Astrocyte (in vitro differentiated cells and primary cell): ENCODE results near the gene PFKFB4. TPM values are rescaled to one million over a fixed set of nuclear protein-coding genes. Genes with fewer than 3 reads are reported as not detected.

ENCODE experiments used
- DNase-seq: peaks from one replicate; pipeline ENCODE4 v3.0.0-alpha.2; 2010; ENCODE audit warnings: low read depth
- FAIRE-seq: peaks from 2 replicates; lab custom pipeline; 2011; peaks lifted over from hg19 to GRCh38; lab: Jason Lieb, UNC
- H2AFZ ChIP-seq: 2 replicates; pipeline ENCODE4 v1.6.0; 2012; ENCODE audit warnings: low read depth, low read length, inconsistent platforms
- H3K27ac ChIP-seq: 2 replicates; pipeline ENCODE4 v1.5.1; 2011; ENCODE audit warnings: low read depth, low read length, inconsistent platforms
- H3K27me3 ChIP-seq: 2 replicates; pipeline ENCODE4 v1.6.0; 2011; ENCODE audit warnings: low read length, inconsistent platforms; ENCODE audit not compliant: insufficient read depth
- H3K36me3 ChIP-seq: 2 replicates; pipeline ENCODE4 v1.5.1; 2011; ENCODE audit warnings: low read length, inconsistent platforms; ENCODE audit not compliant: insufficient read depth
- H3K4me1 ChIP-seq: 2 replicates; pipeline ENCODE4 v1.5.1; 2011; ENCODE audit warnings: low read length, inconsistent platforms; ENCODE audit not compliant: insufficient read depth
- H3K4me2 ChIP-seq: 2 replicates; pipeline ENCODE4 v1.6.0; 2012; ENCODE audit warnings: low read length, inconsistent platforms
- H3K4me3 ChIP-seq: 2 replicates; pipeline ENCODE4 v1.5.1; 2011; ENCODE audit warnings: low read depth, mild to moderate bottlenecking, low read length, inconsistent platforms; ENCODE audit not compliant: insufficient read depth
- H3K79me2 ChIP-seq: 2 replicates; pipeline ENCODE4 v1.6.0; 2012; ENCODE audit warnings: mild to moderate bottlenecking, low read length, inconsistent platforms; ENCODE audit not compliant: insufficient read depth
- H3K9ac ChIP-seq: 2 replicates; pipeline ENCODE4 v1.6.0; 2012; ENCODE audit warnings: mild to moderate bottlenecking, low read length, inconsistent platforms
- H3K9me3 ChIP-seq: 2 replicates; pipeline ENCODE4 v1.5.1; 2012; ENCODE audit warnings: low read depth, mild to moderate bottlenecking, low read length, inconsistent platforms; ENCODE audit not compliant: insufficient read depth
- H4K20me1 ChIP-seq: 2 replicates; pipeline ENCODE4 v1.6.0; 2012; ENCODE audit warnings: low read length, inconsistent platforms; ENCODE audit not compliant: insufficient read depth
- H3K27ac Mint-ChIP-seq: one replicate; pipeline ENCODE4 v1.8.0; 2021; ENCODE audit warnings: mild to moderate bottlenecking, mixed read lengths; ENCODE audit not compliant: unreplicated experiment
- H3K27me3 Mint-ChIP-seq: one replicate; pipeline ENCODE4 v1.8.0; 2021; ENCODE audit warnings: low read depth, mixed read lengths; ENCODE audit not compliant: unreplicated experiment
- H3K36me3 Mint-ChIP-seq: one replicate; pipeline ENCODE4 v1.8.0; 2021; ENCODE audit warnings: low read depth, mixed read lengths; ENCODE audit not compliant: unreplicated experiment
- H3K4me1 Mint-ChIP-seq: one replicate; pipeline ENCODE4 v1.8.0; 2021; ENCODE audit warnings: low read depth, mixed read lengths; ENCODE audit not compliant: unreplicated experiment
- H3K4me3 Mint-ChIP-seq: one replicate; pipeline ENCODE4 v1.8.0; 2021; ENCODE audit warnings: mild to moderate bottlenecking, moderate library complexity, mixed read lengths; ENCODE audit not compliant: unreplicated experiment
- H3K9me3 Mint-ChIP-seq: one replicate; pipeline ENCODE4 v1.8.0; 2021; ENCODE audit warnings: mild to moderate bottlenecking, mixed read lengths; ENCODE audit not compliant: unreplicated experiment
- EZH2 ChIP-seq: IDR thresholded peaks from 2 replicates; pipeline ENCODE4 v1.6.1; 2012; ENCODE audit warnings: mild to moderate bottlenecking, low read length, inconsistent platforms; ENCODE audit not compliant: insufficient read depth
- total RNA-seq: library from RNA; stranded (reverse); gene quantifications from 2 replicates; pipeline ENCODE4 v1.2.1, GENCODE V29; 2021
- TF ChIP-seq, protein P1 (sequence below): IDR thresholded peaks from 2 replicates; pipeline ENCODE4 v1.5.1; 2011; ENCODE audit warnings: low read depth, mild to moderate bottlenecking, inconsistent platforms, low read length, moderate library complexity; ENCODE audit not compliant: insufficient read depth

PFKFB4 gene
- total RNA-seq, 1 donor from 2014 or later = 27.8 TPM

DNA sequence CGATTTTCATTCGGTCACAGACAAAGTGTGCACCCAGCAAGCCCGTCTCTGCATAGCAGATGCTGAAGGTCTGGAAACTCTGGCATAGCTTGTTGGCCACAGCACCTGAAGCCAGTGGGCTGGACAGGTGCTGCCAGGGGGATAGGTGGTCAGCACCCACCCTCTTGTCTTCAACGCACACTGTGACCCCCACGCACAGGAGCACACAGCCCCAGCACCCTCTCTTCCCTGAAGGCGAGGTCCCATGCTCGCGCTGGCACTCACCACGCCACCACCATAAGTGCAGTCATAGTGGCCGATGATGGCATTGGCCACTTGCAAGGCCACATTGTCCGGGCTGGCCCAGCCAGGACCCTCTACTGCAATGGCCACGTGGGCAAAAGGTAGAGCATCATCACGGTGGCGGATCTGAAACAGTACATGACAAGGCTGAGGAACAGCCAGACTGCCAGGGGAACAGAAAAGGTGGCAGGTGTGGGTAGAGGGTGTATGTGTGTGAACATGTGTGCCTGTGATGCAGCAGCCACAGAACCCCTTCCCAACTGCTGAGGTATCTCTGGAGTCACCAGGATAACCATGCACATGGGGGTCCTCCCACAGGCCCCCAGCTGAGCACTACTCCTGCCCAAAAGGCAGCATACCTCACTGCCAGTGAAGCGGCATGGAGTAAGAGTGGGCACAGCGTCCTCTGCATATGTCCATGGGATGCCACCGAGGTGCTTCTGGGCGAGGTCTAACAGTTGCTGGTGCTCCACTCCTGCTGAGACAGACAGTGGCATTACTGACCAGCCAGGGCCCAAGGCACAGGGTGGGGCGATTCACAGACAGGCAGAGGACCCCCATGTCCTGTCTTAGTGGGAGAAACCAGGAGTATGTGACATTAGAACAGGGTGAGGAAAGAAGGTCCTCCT is 44.4 kb upstream of the PFKFB4 start:
- no peak overlapping the region for H2AFZ ChIP-seq
- no peak overlapping the region for H3K4me2 ChIP-seq
- DNase-seq (no peak), FAIRE-seq (no peak)
- H3K9me3 ChIP-seq = no peaks in the 10 kb centered on the region
- no peaks in the 10 kb centered on the region for H3K9me3 Mint-ChIP-seq
- peaks cover 22% of the 10 kb centered on the region for H3K36me3 Mint-ChIP-seq
- no peaks in the 10 kb centered on the region for H3K27me3 Mint-ChIP-seq
- no peak overlapping the region for H3K9ac ChIP-seq
- no peak overlapping the region for H3K4me3 Mint-ChIP-seq
- no peak overlapping the region for H3K4me3 ChIP-seq
- peaks cover 25% of the 10 kb centered on the region for H3K79me2 ChIP-seq
- no peak overlapping the region for H3K27ac Mint-ChIP-seq
- H3K27me3 ChIP-seq = no peaks in the 10 kb centered on the region
- H3K27ac ChIP-seq = no peak overlapping the region
- peaks cover 40% of the 10 kb centered on the region for H3K4me1 Mint-ChIP-seq
- peaks cover 41% of the 10 kb centered on the region for H3K4me1 ChIP-seq
- H3K36me3 ChIP-seq = peaks cover 56% of the 10 kb centered on the region
- TF ChIP-seq, protein P1, sequence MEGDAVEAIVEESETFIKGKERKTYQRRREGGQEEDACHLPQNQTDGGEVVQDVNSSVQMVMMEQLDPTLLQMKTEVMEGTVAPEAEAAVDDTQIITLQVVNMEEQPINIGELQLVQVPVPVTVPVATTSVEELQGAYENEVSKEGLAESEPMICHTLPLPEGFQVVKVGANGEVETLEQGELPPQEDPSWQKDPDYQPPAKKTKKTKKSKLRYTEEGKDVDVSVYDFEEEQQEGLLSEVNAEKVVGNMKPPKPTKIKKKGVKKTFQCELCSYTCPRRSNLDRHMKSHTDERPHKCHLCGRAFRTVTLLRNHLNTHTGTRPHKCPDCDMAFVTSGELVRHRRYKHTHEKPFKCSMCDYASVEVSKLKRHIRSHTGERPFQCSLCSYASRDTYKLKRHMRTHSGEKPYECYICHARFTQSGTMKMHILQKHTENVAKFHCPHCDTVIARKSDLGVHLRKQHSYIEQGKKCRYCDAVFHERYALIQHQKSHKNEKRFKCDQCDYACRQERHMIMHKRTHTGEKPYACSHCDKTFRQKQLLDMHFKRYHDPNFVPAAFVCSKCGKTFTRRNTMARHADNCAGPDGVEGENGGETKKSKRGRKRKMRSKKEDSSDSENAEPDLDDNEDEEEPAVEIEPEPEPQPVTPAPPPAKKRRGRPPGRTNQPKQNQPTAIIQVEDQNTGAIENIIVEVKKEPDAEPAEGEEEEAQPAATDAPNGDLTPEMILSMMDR = no peak
- no peak for TF ChIP-seq EZH2
- peaks cover 31% of the 10 kb centered on the region for H4K20me1 ChIP-seq

DNA sequence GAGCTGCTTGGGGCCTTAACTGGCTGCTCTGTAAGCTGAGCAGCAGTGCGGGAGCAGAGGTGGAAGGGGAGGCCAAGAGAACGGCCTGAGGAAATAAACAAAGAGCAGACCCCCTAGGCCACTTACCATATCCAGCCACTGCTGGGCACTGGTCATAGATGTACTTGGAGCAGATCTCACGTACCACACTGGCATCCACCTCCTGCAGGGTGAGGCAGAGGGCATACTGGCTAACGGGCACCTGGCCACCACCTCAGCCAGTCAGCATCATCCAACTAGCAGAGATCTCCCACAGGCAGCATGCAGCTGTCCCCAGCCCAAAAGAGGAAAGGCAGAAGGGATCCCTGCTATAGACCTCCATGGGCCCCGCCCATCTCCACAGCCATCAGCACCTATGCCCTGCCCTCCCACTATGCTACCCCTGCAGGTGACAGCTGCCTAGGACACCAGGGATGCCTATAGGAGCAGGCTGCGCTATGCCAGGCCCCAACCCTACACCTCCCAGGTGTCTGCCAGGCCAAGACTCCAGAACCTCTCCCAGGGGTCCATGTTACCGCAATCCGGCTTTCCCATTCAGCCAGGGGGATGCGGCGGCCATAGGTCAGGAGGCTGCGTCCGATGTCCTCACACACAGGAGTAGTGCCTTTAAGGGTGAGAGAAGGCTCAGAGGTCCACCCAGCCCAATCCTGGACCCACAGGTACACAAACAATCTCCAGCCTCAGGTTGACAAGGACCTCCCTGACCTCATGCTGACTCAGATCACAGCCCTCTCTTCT is 43.1 kb upstream of the PFKFB4 start:
- Histone ChIP-seq H3K4me1 (peaks cover 53% of the 10 kb centered on the region), H2AFZ (no peak overlapping the region), H3K79me2 (peaks cover 15% of the 10 kb centered on the region), H3K27me3 (no peaks in the 10 kb centered on the region), H3K9me3 (no peaks in the 10 kb centered on the region), H3K36me3 (peaks cover 43% of the 10 kb centered on the region), H3K4me3 (no peak overlapping the region), H3K9ac (peak overlapping the region; percentile 79), H3K4me2 (peak overlapping the region; percentile 74), H4K20me1 (peaks cover 18% of the 10 kb centered on the region), H3K27ac (peak overlapping the region; percentile 92)
- no peak for DNase-seq
- H3K9me3 Mint-ChIP-seq = no peaks in the 10 kb centered on the region
- peaks cover 44% of the 10 kb centered on the region for H3K4me1 Mint-ChIP-seq
- FAIRE-seq = no peak
- no peak for TF ChIP-seq EZH2
- TF ChIP-seq, protein P1 = no peak
- H3K27ac Mint-ChIP-seq = peak overlapping the region; percentile 89
- H3K27me3 Mint-ChIP-seq = no peaks in the 10 kb centered on the region
- peaks cover 18% of the 10 kb centered on the region for H3K36me3 Mint-ChIP-seq
- H3K4me3 Mint-ChIP-seq = no peak overlapping the region
